ENCODE measurements around the gene EME1. TPM values are rescaled to one million over a fixed set of nuclear protein-coding genes. Genes with fewer than 3 reads are reported as not detected.

The EME1 gene
- total and polyA plus RNA-seq, 2 donors (not counting 3 experiments of a cell fraction or from before 2014, with no cell fraction given), result 5.6 to 9.1 TPM

DNA sequence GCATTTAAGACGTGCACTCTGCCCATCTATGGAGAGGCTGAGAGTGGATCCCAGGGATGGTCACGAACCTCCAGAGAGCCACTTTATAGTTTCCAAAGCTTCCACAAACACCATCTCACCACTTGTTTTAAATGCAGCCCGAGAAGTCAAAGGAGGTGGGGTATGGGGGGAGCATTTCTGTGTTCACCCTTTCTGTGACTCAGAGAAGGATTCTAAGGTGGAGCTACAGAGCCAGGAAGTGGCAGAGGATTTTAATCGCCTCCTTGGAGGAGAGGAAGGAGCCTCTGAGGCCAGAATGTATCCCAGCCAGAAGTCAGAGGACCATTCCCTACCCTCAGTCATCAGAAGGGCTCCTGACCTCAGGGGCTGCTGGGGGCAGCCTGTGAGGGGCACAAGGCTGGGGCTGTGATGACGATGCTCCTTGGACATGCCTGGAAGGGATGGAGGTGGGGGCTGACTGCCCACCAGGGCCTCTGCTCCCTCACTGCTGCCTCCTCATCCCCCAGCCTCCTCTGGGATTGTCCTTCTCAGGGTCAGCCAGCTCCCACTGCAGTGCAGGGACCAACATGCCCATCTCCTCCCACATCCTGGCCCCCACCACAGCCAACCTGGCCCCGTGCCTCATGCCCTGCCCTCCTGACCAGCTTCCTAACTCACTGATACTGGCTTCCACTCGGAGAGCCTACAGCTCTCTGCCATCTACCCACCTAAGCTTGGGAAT is 24.3 kb upstream of the EME1 start:
- Histone ChIP-seq H3K4me3 (replicated peaks in 1 of 3; ENCODE audit: insufficient read depth in 1 of 3, low read depth in 1 of 3, low read length in 3 of 3) (no peak overlapping the region), H3K4me1 (ENCODE audit: control insufficient read depth, extremely low read depth, insufficient read depth, low read length) (peaks cover 28% of the 10 kb centered on the region), H3K9ac (replicated peaks; ENCODE audit: extremely low read depth, insufficient read depth, low read length) (no peak overlapping the region), H3K27ac (ENCODE audit: insufficient read depth, low read depth, low read length) (no peak overlapping the region), H3K9me1 (replicated peaks; ENCODE audit: control insufficient read depth, extremely low read depth, insufficient read depth, low read length) (no peaks in the 10 kb centered on the region), H4K20me1 (replicated peaks; ENCODE audit: control insufficient read depth, extremely low read depth, insufficient read depth, low read length) (no peaks in the 10 kb centered on the region), H3K4me2 (ENCODE audit: insufficient read depth, low read length) (no peak overlapping the region), H3K79me2 (ENCODE audit: control insufficient read depth, insufficient read depth, low read length) (peaks cover 14% of the 10 kb centered on the region), H2AFZ (ENCODE audit: low read depth, low read length) (no peak overlapping the region), H3K9me3 (replicated peaks; ENCODE audit: control insufficient read depth, insufficient read depth, low read length) (no peaks in the 10 kb centered on the region), H3K36me3 (ENCODE audit: control insufficient read depth in 2 of 2, extremely low read depth in 1 of 2, insufficient read depth in 2 of 2, low read length in 2 of 2) (no peaks in the 10 kb centered on the region), H3K27me3 (ENCODE audit: control insufficient read depth in 2 of 2, insufficient read depth in 2 of 2, low read length in 2 of 2) (peaks cover 0 to 5% of the 10 kb centered on the region in 2 experiments)
- BruUV-seq (replicated peaks), result no TSS peak
- POLR2A ChIA-PET, result no interaction called here
- dilution Hi-C loops (cut with MboI; ENCODE audit: extremely low pct_ligation_motif_present, low sequenced_read_pairs) (no loop called here), intact Hi-C loops (cut with micrococcal nuclease) (no loop called here)
- DNase-seq (ENCODE audit: low read depth, low spot score) (no peak), FAIRE-seq (peak; percentile 59)
- no peak for TF ChIP-seq MYC (IDR thresholded peaks at IDR 0.05; ENCODE audit: low read depth, low read length)
- no peak for TF ChIP-seq CTCF (IDR thresholded peaks at IDR 0.05; ENCODE audit: extremely low read depth in 1 of 2, insufficient read depth in 1 of 2, low read depth in 1 of 2, low read length in 2 of 2)
- TF ChIP-seq POLR2AphosphoS5 (IDR thresholded peaks at IDR 0.05; ENCODE audit: insufficient read depth, low read depth, low read length), result no peak
- TF ChIP-seq EZH2 (IDR thresholded peaks at IDR 0.05; ENCODE audit: borderline replicate concordance, low read depth, low read length, severe bottlenecking), result no peak
- no peak for TF ChIP-seq POLR2A (IDR thresholded peaks at IDR 0.05; ENCODE audit: low read depth, low read length)
- no peak for TF ChIP-seq FOS (IDR thresholded peaks at IDR 0.05; ENCODE audit: borderline replicate concordance, insufficient read depth, low read length)
- TF ChIP-seq GATA2 (IDR thresholded peaks at IDR 0.05; ENCODE audit: insufficient read depth, insufficient read length, low read depth, low read length), result no peak
- TF ChIP-seq, protein P1, sequence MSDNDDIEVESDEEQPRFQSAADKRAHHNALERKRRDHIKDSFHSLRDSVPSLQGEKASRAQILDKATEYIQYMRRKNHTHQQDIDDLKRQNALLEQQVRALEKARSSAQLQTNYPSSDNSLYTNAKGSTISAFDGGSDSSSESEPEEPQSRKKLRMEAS (IDR thresholded peaks at IDR 0.05; ENCODE audit: insufficient read depth, insufficient read length), result no peak
- no peak for TF ChIP-seq JUN (IDR thresholded peaks at IDR 0.05; ENCODE audit: borderline replicate concordance, insufficient read depth, insufficient read length, low read depth)
- CTCF ChIA-PET, result interaction anchor here (1.1 to 4.9 kb wide), 3 partner anchors 10 to 51 kb away, joined by 3 to 24 read pairs (median 5); no protein-coding TSS in a partner anchor
